UCSD-AML1 (cell line): ENCODE measurements around the gene WNT7B.
A peak's percentile ranks its signal among the peaks of the same experiment; 100 is the strongest.

ENCODE experiments used
- DNase-seq: peaks from one replicate; lab custom pipeline; 2025; ENCODE audit not compliant: unreplicated experiment; lab: John Stamatoyannopoulos, UW

WNT7B gene

GRCh38 chr22:45977003-45977411 lies at the start of gene WNT7B:
TSS of gene WNT7B (minus strand) at chr22:45977162. CDS start at chr22:45976754, 408 bp downstream.
- DNase-seq = no peak

- DNase-seq = no peak
Observed at GRCh38 chr22:46025973-46026898, 49.3 kb upstream of the WNT7B start.

- no peak for DNase-seq
Observed at GRCh38 chr22:46025225-46025972, 48.4 kb upstream of the WNT7B start.

GRCh38 chr22:46024136-46024840 lies 47.3 kb upstream of the WNT7B start:
- no peak for DNase-seq

GRCh38 chr22:46023558-46023981 lies 46.6 kb upstream of the WNT7B start:
- DNase-seq = no peak

GRCh38 chr22:46022881-46023512 lies 46.0 kb upstream of the WNT7B start:
- DNase-seq = no peak

- DNase-seq = no peak
Observed at GRCh38 chr22:46021577-46021976, 44.6 kb upstream of the WNT7B start.

GRCh38 chr22:46019351-46019750 lies 42.4 kb upstream of the WNT7B start:
- no peak for DNase-seq

GRCh38 chr22:46018859-46019258 lies 41.9 kb upstream of the WNT7B start:
- DNase-seq = no peak

GRCh38 chr22:46017166-46017565 lies 40.2 kb upstream of the WNT7B start:
- DNase-seq = no peak

GRCh38 chr22:46013460-46014416 lies 36.8 kb upstream of the WNT7B start:
- DNase-seq = peak; percentile 93

- DNase-seq = no peak
Observed at GRCh38 chr22:46012881-46013281, 35.9 kb upstream of the WNT7B start.

GRCh38 chr22:46012182-46012880 lies 35.4 kb upstream of the WNT7B start:
- no peak for DNase-seq

- DNase-seq = no peak
Observed at GRCh38 chr22:46011627-46012181, 34.7 kb upstream of the WNT7B start.

GRCh38 chr22:46010951-46011626 lies 34.1 kb upstream of the WNT7B start:
- no peak for DNase-seq

- no peak for DNase-seq
Observed at GRCh38 chr22:46010207-46010867, 33.4 kb upstream of the WNT7B start.

GRCh38 chr22:46009730-46010129 lies 32.8 kb upstream of the WNT7B start:
- no peak for DNase-seq
